HG02885 (cell line): ENCODE measurements around the gene RIPOR2.

ENCODE experiments used
- ATAC-seq: cut with Tn5 transposase; IDR thresholded peaks from one replicate; pipeline ENCODE4 v1.9.1; 2021; ENCODE audit warnings: mild to moderate bottlenecking; ENCODE audit not compliant: unreplicated experiment, poor library complexity

RIPOR2 gene

GRCh38 chr6:24824142-24824938 is 111.4 kb downstream of the RIPOR2 start:
- no peak for ATAC-seq

- ATAC-seq, result no peak
Observed at GRCh38 chr6:24823185-24823584, 112.6 kb downstream of the RIPOR2 start.

DNA sequence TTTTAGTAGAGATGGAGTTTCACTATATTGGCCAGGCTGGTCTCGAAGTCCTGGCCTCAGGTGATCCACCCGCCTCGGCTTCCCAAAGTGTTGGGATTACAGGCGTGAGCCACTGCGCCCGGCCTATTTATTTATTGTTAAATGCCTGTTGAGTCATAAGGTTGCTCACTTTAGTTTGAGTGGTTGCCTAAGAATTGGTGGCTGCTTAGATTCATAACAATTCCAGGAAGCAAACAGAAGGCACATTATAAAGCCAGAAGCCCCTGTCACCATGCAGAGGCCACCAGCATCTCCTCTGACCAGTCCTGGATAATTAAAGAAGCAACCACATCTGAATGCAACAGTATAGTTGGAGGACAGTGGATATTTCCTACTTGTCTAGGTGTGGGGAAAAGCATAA is 113.1 kb downstream of the RIPOR2 start:
- ATAC-seq, result no peak

GRCh38 chr6:24821860-24822444 is 113.8 kb downstream of the RIPOR2 start:
- no peak for ATAC-seq

- no peak for ATAC-seq
Observed at GRCh38 chr6:24818346-24818745, 117.4 kb downstream of the RIPOR2 start.

GRCh38 chr6:24809728-24810127 is 126.0 kb downstream of the RIPOR2 start:
- no peak for ATAC-seq

DNA sequence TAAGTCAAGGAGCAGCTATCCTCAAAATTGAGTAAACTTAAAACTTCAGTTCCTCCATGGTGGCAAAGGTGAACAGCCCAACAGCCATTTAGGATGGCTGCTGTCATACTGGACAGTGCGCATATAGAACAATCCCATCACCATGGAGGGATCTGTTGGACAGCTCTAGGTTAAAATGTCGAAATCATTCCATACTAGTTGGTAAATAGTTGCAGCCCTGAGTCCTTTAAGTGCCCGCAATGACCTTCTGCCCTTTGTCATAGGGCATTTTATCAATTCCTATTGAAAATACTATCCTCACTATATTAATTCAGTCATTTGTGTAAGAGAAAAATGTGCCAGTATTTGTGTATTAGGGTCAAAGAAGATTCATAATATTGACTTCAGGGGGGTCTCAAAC is 128.2 kb downstream of the RIPOR2 start:
- no peak for ATAC-seq

DNA sequence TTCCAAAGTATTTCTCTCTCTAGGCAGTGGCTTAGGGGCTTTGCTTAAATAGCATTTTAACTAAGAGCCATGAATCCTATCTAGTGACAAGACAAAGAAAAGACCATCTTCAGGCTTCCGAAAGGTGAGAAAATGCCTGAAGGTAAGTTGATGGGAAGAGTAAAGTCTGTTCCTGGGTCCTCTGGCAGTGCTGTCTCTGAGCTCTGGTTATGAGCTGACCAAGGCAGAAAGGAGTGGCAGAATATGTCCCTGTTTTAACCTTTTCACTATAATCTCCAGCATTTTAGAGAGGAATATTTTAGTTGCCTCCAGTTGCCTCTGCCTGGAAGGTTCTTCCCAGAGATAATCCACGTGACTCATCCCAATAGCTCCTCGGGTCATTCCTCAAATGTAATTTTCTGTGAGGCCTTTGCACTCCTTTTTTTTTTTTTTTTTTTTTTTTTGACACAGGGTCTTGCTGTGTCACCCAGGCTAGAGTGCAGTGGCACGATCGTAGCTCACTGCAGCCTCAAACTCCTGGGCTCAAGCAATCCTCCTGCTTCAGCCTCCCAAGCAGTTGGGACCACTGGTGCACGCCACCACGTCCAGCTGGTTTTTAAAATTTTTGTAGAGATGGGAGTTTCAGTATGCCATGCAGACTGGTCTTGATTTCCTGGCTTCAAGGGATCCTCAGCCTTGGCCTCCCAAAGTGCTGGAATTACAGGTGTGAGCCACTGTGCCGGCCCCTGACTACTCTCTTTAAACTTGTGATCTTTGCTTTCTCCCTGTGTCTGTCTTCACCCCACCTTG is 133.3 kb downstream of the RIPOR2 start:
- no peak for ATAC-seq

GRCh38 chr6:24799541-24799915 is 136.2 kb downstream of the RIPOR2 start:
- no peak for ATAC-seq

GRCh38 chr6:24798740-24799540 is 136.8 kb downstream of the RIPOR2 start, which contains the start of gene ARMH2:
Gene ARMH2 (minus strand): TSS chr6:24798917. CDS start chr6:24798857, 60 bp downstream.
- ATAC-seq, result no peak

DNA sequence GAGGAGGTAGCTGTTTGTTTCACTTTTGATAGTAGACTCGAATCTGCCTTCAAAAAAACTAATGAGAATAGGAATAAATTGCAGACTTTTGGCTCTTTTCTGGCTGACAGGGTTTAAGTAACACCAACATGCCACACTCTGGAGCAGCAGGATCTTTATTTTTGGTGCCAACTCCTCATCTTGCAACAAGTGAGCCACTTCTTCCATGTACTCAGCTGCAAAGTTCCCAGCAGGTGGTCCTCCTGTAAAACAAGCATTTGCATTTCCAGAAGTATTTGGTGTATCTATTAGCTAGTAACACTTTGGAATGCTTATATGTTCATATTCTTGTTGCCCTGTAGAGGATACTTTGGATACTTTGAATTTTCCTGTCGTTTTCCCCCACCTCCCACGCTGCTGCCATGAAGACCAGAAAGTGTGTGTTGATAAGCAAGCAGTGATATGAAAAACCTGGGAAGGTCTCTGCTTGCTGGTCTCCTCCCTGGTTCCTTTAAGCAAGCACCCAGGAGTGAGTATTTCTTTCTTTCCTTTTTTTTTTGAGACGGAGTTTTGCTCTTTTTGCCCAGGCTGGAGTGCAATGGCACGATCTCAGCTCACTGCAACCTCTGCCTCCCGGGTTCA is 138.1 kb downstream of the RIPOR2 start:
- no peak for ATAC-seq

GRCh38 chr6:24796616-24797290 is 139.0 kb downstream of the RIPOR2 start:
- no peak for ATAC-seq

GRCh38 chr6:24795106-24795505 is 140.7 kb downstream of the RIPOR2 start:
- ATAC-seq, result no peak

GRCh38 chr6:24788031-24788665 is 147.6 kb downstream of the RIPOR2 start:
- no peak for ATAC-seq

GRCh38 chr6:24780206-24780605 is 155.6 kb downstream of the RIPOR2 start:
- ATAC-seq, result no peak

- no peak for ATAC-seq
Observed at GRCh38 chr6:24779416-24780016, 156.2 kb downstream of the RIPOR2 start.

- ATAC-seq, result no peak
Observed at GRCh38 chr6:24778878-24779277, 156.9 kb downstream of the RIPOR2 start.

- no peak for ATAC-seq
Observed at GRCh38 chr6:24778121-24778520, 157.6 kb downstream of the RIPOR2 start.

GRCh38 chr6:24777227-24777626 is 158.5 kb downstream of the RIPOR2 start:
- no peak for ATAC-seq
